H1 (cell line): ENCODE results near the gene PAPSS2. TPM values are rescaled to one million over a fixed set of nuclear protein-coding genes. Genes with fewer than 3 reads are reported as not detected.
"Not testable (repeated sequence)": the region's sequence is repeated elsewhere in the genome, so short reads cannot be mapped to it uniquely, and the experiment has no call there.

Experiments
- CTCF ChIA-PET: fragments of 300-600 bp; sonication (Branson Sonifier 250); formaldehyde crosslinking; loops from one replicate; lab custom pipeline; 2021; ENCODE audit not compliant: partially characterized antibody; lab: Charles Lee
- POLR2A ChIA-PET: fragments of 300-600 bp; sonication (Branson Sonifier 250); formaldehyde crosslinking; loops from one replicate; lab custom pipeline; 2021; ENCODE audit warnings: inconsistent platforms; ENCODE audit not compliant: partially characterized antibody; lab: Charles Lee
- DNase-seq, 2 experiments: peaks; one replicate each; pipeline versions ENCODE4 v3.0.0 to v3.0.0-alpha.2; 2010 to 2022; ENCODE audit warnings: low spot score in 2 of 2, low read depth in 1 of 2, mixed read lengths in 1 of 2
- FAIRE-seq: peaks from 2 replicates; lab custom pipeline; 2011; peaks lifted over from hg19 to GRCh38; lab: Jason Lieb, UNC
- H2AFZ ChIP-seq: 2 replicates; pipeline ENCODE4 v1.8.1; 2012; ENCODE audit warnings: low read length, inconsistent platforms
- H2AK5ac ChIP-seq: 2 replicates; pipeline ENCODE4 v1.6.1; 2013; ENCODE audit warnings: low read depth, low read length
- H2BK120ac ChIP-seq: replicated peaks from 2 replicates; pipeline ENCODE3; 2013; ENCODE audit warnings: low read depth, low read length, inconsistent platforms
- H2BK12ac ChIP-seq: 2 replicates; pipeline ENCODE4 v1.6.1; 2013; ENCODE audit warnings: low read depth, low read length
- H2BK15ac ChIP-seq: 2 replicates; pipeline ENCODE4 v1.6.1; 2013; ENCODE audit warnings: low read length
- H2BK20ac ChIP-seq: 2 replicates; pipeline ENCODE4 v1.6.1; 2013; ENCODE audit warnings: low read length
- H2BK5ac ChIP-seq: 2 replicates; pipeline ENCODE4 v1.6.1; 2013; ENCODE audit warnings: low read depth, low read length
- H3K14ac ChIP-seq: 2 replicates; pipeline ENCODE4 v1.6.1; 2013; ENCODE audit warnings: inconsistent platforms; ENCODE audit not compliant: insufficient read length
- H3K18ac ChIP-seq: 2 replicates; pipeline ENCODE4 v1.6.1; 2013; ENCODE audit warnings: low read length; ENCODE audit errors: extremely low read depth
- H3K23ac ChIP-seq: 2 replicates; pipeline ENCODE4 v1.6.1; 2013; ENCODE audit warnings: inconsistent platforms; ENCODE audit not compliant: insufficient read length
- H3K23me2 ChIP-seq: 2 replicates; pipeline ENCODE4 v1.6.1; 2013; ENCODE audit warnings: low read depth, low read length
- H3K27ac ChIP-seq: 2 replicates; pipeline ENCODE4 v1.6.1; 2011; ENCODE audit warnings: low read depth, low read length, inconsistent platforms
- H3K27me3 ChIP-seq, 4 experiments: replicated peaks in 1 of 4; 1 replicate in 1 of 4; 2 replicates in 3 of 4; pipeline versions ENCODE4 v1.6.1 to v1.8.1; 2011 to 2013; ENCODE audit warnings: low read length in 3 of 4, mild to moderate bottlenecking in 3 of 4, inconsistent platforms in 2 of 4, mixed read lengths in 2 of 4, moderate library complexity in 1 of 4; ENCODE audit not compliant: control insufficient read depth in 3 of 4, insufficient read depth in 3 of 4; ENCODE audit errors: extremely low read depth in 1 of 4
- H3K36me3 ChIP-seq, 4 experiments: 2 replicates each; pipeline versions ENCODE4 v1.6.1 to v1.8.1; 2011 to 2013; ENCODE audit warnings: mild to moderate bottlenecking in 4 of 4, low read length in 3 of 4, moderate library complexity in 2 of 4, control low read depth in 1 of 4, inconsistent platforms in 1 of 4; ENCODE audit not compliant: insufficient read depth in 4 of 4, control insufficient read depth in 2 of 4
- H3K4ac ChIP-seq: replicated peaks from 2 replicates; pipeline ENCODE3; 2013; ENCODE audit warnings: low read length, low read depth, mixed read lengths, inconsistent platforms; ENCODE audit not compliant: insufficient read length
- H3K4me1 ChIP-seq, 4 experiments: replicated peaks in 1 of 4; 1 replicate in 1 of 4; 2 replicates in 3 of 4; pipeline versions ENCODE4 v1.6.1 to v1.8.1; 2011 to 2013; ENCODE audit warnings: low read length in 3 of 4, inconsistent platforms in 2 of 4, mixed read lengths in 1 of 4; ENCODE audit not compliant: insufficient read depth in 4 of 4, control insufficient read depth in 3 of 4
- H3K4me2 ChIP-seq, 2 experiments: 2 replicates each; pipeline versions ENCODE4 v1.6.1 to v1.8.1; 2011 to 2013; ENCODE audit warnings: low read depth in 2 of 2, low read length in 2 of 2, control low read depth in 1 of 2, inconsistent platforms in 1 of 2, mild to moderate bottlenecking in 1 of 2; ENCODE audit not compliant: insufficient read depth in 1 of 2
- H3K4me3 ChIP-seq, 4 experiments: fragments of 200-600, 300-600 bp in 1 of 4; sonication (generic), shearing (Covaris generic), sonication (Bioruptor Twin) in 1 of 4; 2 replicates each; pipeline versions ENCODE4 v1.5.1 to v1.8.1; 2011 to 2016; ENCODE audit warnings: low read length in 4 of 4, low read depth in 3 of 4, control low read depth in 2 of 4, inconsistent platforms in 2 of 4, mild to moderate bottlenecking in 2 of 4, mixed read lengths in 1 of 4, moderate library complexity in 1 of 4; ENCODE audit not compliant: insufficient read depth in 2 of 4; ENCODE audit errors: extremely low read depth in 1 of 4
- H3K56ac ChIP-seq: replicated peaks from 2 replicates; pipeline ENCODE3; 2013; ENCODE audit warnings: low read depth, mild to moderate bottlenecking, mixed read lengths, low read length, inconsistent platforms; ENCODE audit not compliant: insufficient read length
- H3K79me1 ChIP-seq: 2 replicates; pipeline ENCODE4 v1.6.1; 2013; ENCODE audit warnings: low read depth, low read length, control low read depth
- H3K79me2 ChIP-seq, 2 experiments: 2 replicates each; pipeline versions ENCODE4 v1.6.1 to v1.8.1; 2012 to 2013; ENCODE audit warnings: low read length in 2 of 2, mild to moderate bottlenecking in 2 of 2, inconsistent platforms in 1 of 2; ENCODE audit not compliant: insufficient read depth in 2 of 2, control insufficient read depth in 1 of 2
- H3K9ac ChIP-seq, 4 experiments: replicated peaks in 1 of 4; 1 replicate in 1 of 4; 2 replicates in 3 of 4; pipeline versions ENCODE4 v1.6.1 to v1.8.1; 2011 to 2013; ENCODE audit warnings: low read depth in 3 of 4, low read length in 3 of 4, control low read depth in 2 of 4, mild to moderate bottlenecking in 2 of 4, moderate library complexity in 2 of 4, inconsistent platforms in 1 of 4; ENCODE audit errors: extremely low read depth in 1 of 4
- H3K9me3 ChIP-seq, 2 experiments: 2 replicates each; pipeline versions ENCODE4 v1.6.1 to v1.8.1; 2012 to 2013; ENCODE audit warnings: mild to moderate bottlenecking in 2 of 2, moderate library complexity in 2 of 2, control low read depth in 1 of 2, inconsistent platforms in 1 of 2, low read depth in 1 of 2, low read length in 1 of 2, mixed read lengths in 1 of 2; ENCODE audit not compliant: insufficient read depth in 2 of 2
- H4K20me1 ChIP-seq, 2 experiments: replicated peaks in 1 of 2; 2 replicates each; pipeline versions ENCODE3 to v1.8.1; 2011 to 2013; ENCODE audit warnings: inconsistent platforms in 2 of 2, low read length in 2 of 2, mild to moderate bottlenecking in 1 of 2; ENCODE audit not compliant: insufficient read depth in 2 of 2, control insufficient read depth in 1 of 2
- H4K5ac ChIP-seq: 2 replicates; pipeline ENCODE4 v1.6.1; 2013; ENCODE audit warnings: low read length, low read depth, mixed read lengths, inconsistent platforms; ENCODE audit not compliant: insufficient read length
- H4K8ac ChIP-seq: 2 replicates; pipeline ENCODE4 v1.8.0; 2013; ENCODE audit warnings: mild to moderate bottlenecking, moderate library complexity, low read length, inconsistent platforms; ENCODE audit not compliant: insufficient read depth; ENCODE audit errors: extremely low read depth
- H4K91ac ChIP-seq: replicated peaks from 2 replicates; pipeline ENCODE3; 2013; ENCODE audit warnings: low read length, mixed read lengths, inconsistent platforms; ENCODE audit not compliant: insufficient read length
- polyA plus RNA-seq, 7 experiments: library from polyadenylated mRNA; depleted of rRNA in 3 of 7; stranded (reverse) in 5 of 7; unstranded in 2 of 7; fragments of >200 nt in 5 of 7; fragments of 200-250 nt in 2 of 7; gene quantifications; 1 replicate in 5 of 7; 2 replicates in 1 of 7; 4 replicates in 1 of 7; pipeline versions ENCODE4 v1.2.1 to v1.2.3, GENCODE V29; 2011 to 2013; ENCODE audit warnings: missing spikeins in 2 of 7, mixed read lengths in 2 of 7
- total RNA-seq: library from RNA; stranded (reverse); fragmentation: NEBNext Ultra II Directional; extraction: Animal tissue kit (Norgen Biotek cat#: 25700); gene quantifications from 2 replicates; pipeline ENCODE4 v1.2.1, GENCODE V29; 2021

The PAPSS2 gene
- total and polyA plus RNA-seq, 2 of the 8 experiments (the other 6 are each of a cell fraction or from before 2014, with no cell fraction given): 7.6 to 20.2 TPM

DNA sequence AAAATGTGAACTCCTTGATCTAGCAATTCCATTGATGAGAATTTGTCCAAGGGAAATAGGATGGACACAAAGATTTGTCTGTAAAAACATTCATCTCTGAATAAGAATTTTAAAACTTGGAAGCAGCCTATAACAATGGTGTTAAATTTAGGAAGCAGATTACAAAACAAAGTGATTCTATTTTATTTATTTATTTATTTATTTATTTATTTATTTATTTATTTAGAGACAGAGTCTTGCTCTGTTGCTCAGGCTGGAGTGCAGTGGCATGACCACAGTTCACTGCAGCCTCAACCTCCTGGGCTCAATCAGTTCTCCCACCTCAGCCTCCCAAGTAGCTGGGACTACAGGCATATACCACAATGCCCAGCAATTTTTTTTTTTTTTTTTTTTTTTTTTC, 38.2 kb upstream of the PAPSS2 start:
- H3K79me2 ChIP-seq, H3K9ac ChIP-seq, H3K27me3 ChIP-seq, H2BK12ac ChIP-seq, H4K20me1 ChIP-seq, H3K4ac ChIP-seq, H3K56ac ChIP-seq, POLR2A ChIA-PET, H3K23ac ChIP-seq, H2BK120ac ChIP-seq, H4K8ac ChIP-seq, H4K91ac ChIP-seq, H3K4me2 ChIP-seq, FAIRE-seq, H2BK15ac ChIP-seq, H3K27ac ChIP-seq, DNase-seq, H3K14ac ChIP-seq, H3K23me2 ChIP-seq, H4K5ac ChIP-seq, H3K18ac ChIP-seq, H2AFZ ChIP-seq, H3K4me3 ChIP-seq, H3K36me3 ChIP-seq, H2BK5ac ChIP-seq, H2BK20ac ChIP-seq, H2AK5ac ChIP-seq, H3K79me1 ChIP-seq, H3K9me3 ChIP-seq: not testable (repeated sequence)
- CTCF ChIA-PET: interaction anchor here (1.3 kb wide), 1 partner anchor 59 kb away, joined by 3 read pairs; no protein-coding TSS in a partner anchor
- H3K4me1 ChIP-seq: peaks cover 9 to 19% (median 11%) of the 10 kb centered on the region in 4 experiments; a peak in 6 of 7 replicates
